SK-N-SH (cell line): ENCODE data around the gene CRTC3. TPM values are rescaled to one million over a fixed set of nuclear protein-coding genes. Genes with fewer than 3 reads are reported as not detected.

ENCODE experiments used
- CTCF ChIA-PET: fragments of 300-600, 350-600 bp; formaldehyde crosslinking; extraction: SDS; loops from one replicate; lab custom pipeline; 2021; lab: Yijun Ruan, JAX
- POLR2A ChIA-PET: fragments of 350-600 bp; sonication (Branson Sonifier 250); formaldehyde crosslinking; extraction: SDS; loops from one replicate; lab custom pipeline; 2020; ENCODE audit warnings: antibody characterized with exemption, inconsistent platforms; lab: Yijun Ruan, JAX
- DNase-seq: peaks from one replicate; pipeline ENCODE4 v3.0.0; 2012
- H2AFZ ChIP-seq: fragments of 200-600 bp; sonication (generic); 2 replicates; pipeline ENCODE4 v1.8.1; 2016; ENCODE audit warnings: antibody characterized with exemption, mild to moderate bottlenecking, low read depth
- H3F3A ChIP-seq: fragments of 200-600 bp; sonication (generic); replicated peaks from 2 replicates; pipeline ENCODE3; 2016; ENCODE audit warnings: antibody characterized with exemption, mild to moderate bottlenecking; ENCODE audit not compliant: insufficient read depth
- H3K27ac ChIP-seq, 2 experiments: fragments of 200-500 bp in 1 of 2; fragments of 200-600 bp in 1 of 2; sonication (Bioruptor generic) in 1 of 2; sonication (generic), shearing (Covaris generic) in 1 of 2; 2 replicates each; pipeline versions ENCODE4 v1.5.1 to v1.6.1; 2014 to 2016; ENCODE audit warnings: low read depth in 2 of 2, inconsistent platforms in 1 of 2, low read length in 1 of 2, mild to moderate bottlenecking in 1 of 2, mixed read lengths in 1 of 2
- H3K27me3 ChIP-seq: fragments of 200-600 bp; sonication (generic), shearing (Covaris generic); 2 replicates; pipeline ENCODE4 v1.6.1; 2016; ENCODE audit warnings: mixed run types; ENCODE audit not compliant: insufficient read depth
- H3K36me3 ChIP-seq, 2 experiments: fragments of 200-500 bp in 1 of 2; fragments of 200-600 bp in 1 of 2; sonication (Bioruptor generic) in 1 of 2; sonication (generic) in 1 of 2; replicated peaks in 1 of 2; 2 replicates each; pipeline versions ENCODE3 to v1.5.1; 2014 to 2016; ENCODE audit warnings: low read length in 1 of 2, mild to moderate bottlenecking in 1 of 2; ENCODE audit not compliant: insufficient read depth in 2 of 2, control insufficient read depth in 1 of 2
- H3K4me1 ChIP-seq, 2 experiments: fragments of 200-500 bp in 1 of 2; fragments of 200-600 bp in 1 of 2; sonication (Bioruptor generic) in 1 of 2; sonication (generic), shearing (Covaris generic) in 1 of 2; 2 replicates each; pipeline versions ENCODE4 v1.5.1 to v1.6.1; 2014 to 2016; ENCODE audit warnings: low read depth in 1 of 2, low read length in 1 of 2, mixed run types in 1 of 2; ENCODE audit not compliant: insufficient read depth in 2 of 2, control insufficient read depth in 1 of 2
- H3K4me2 ChIP-seq: fragments of 200-600 bp; sonication (generic), shearing (Covaris generic); 2 replicates; pipeline ENCODE4 v1.6.1; 2017; ENCODE audit warnings: mixed run types
- H3K4me3 ChIP-seq, 2 experiments: fragments of 200-500 bp in 1 of 2; fragments of 200-600 bp in 1 of 2; sonication (Bioruptor generic) in 1 of 2; sonication (generic), shearing (Covaris generic) in 1 of 2; 2 replicates each; pipeline versions ENCODE4 v1.5.1 to v1.8.1; 2014 to 2016; ENCODE audit warnings: low read depth in 2 of 2, inconsistent platforms in 1 of 2, low read length in 1 of 2, mild to moderate bottlenecking in 1 of 2, mixed read lengths in 1 of 2, moderate library complexity in 1 of 2
- H3K79me2 ChIP-seq: fragments of 200-600 bp; sonication (generic); 2 replicates; pipeline ENCODE4 v1.8.1; 2017; ENCODE audit warnings: mild to moderate bottlenecking; ENCODE audit not compliant: insufficient read depth
- H3K9ac ChIP-seq: fragments of 200-600 bp; sonication (generic); 2 replicates; pipeline ENCODE4 v1.6.1; 2017; ENCODE audit warnings: mixed run types
- H3K9me2 ChIP-seq: fragments of 200-600 bp; sonication (generic); 2 replicates; pipeline ENCODE4 v1.6.1; 2017; ENCODE audit warnings: mixed run types
- H3K9me3 ChIP-seq: fragments of 200-600 bp; sonication (generic); 2 replicates; pipeline ENCODE4 v1.6.1; 2017; ENCODE audit warnings: mixed run types, mild to moderate bottlenecking, moderate library complexity
- H4K20me1 ChIP-seq: fragments of 200-600 bp; sonication (generic); 2 replicates; pipeline ENCODE4 v1.6.1; 2017; ENCODE audit warnings: mild to moderate bottlenecking, mixed run types; ENCODE audit not compliant: insufficient read depth
- ELF1 ChIP-seq: IDR thresholded peaks from 2 replicates; pipeline ENCODE4 v1.4.0; 2012
- EZH2phosphoT487 ChIP-seq: fragments of 200-600 bp; sonication (generic); IDR thresholded peaks from 2 replicates; pipeline ENCODE4 v1.6.1; 2017; ENCODE audit warnings: low read depth, mixed run types, mild to moderate bottlenecking, antibody characterized with exemption, moderate library complexity, borderline replicate concordance
- FOSL2 ChIP-seq: IDR thresholded peaks from 2 replicates; pipeline ENCODE4 v1.4.0; 2012; ENCODE audit warnings: low read depth, mild to moderate bottlenecking, moderate library complexity, borderline replicate concordance
- FOXM1 ChIP-seq: IDR thresholded peaks from 2 replicates; pipeline ENCODE4 v1.4.0; 2012; ENCODE audit warnings: low read depth, mild to moderate bottlenecking
- GABPA ChIP-seq: IDR thresholded peaks from 2 replicates; pipeline ENCODE4 v1.4.0; 2012; ENCODE audit warnings: low read depth, mild to moderate bottlenecking
- JUND ChIP-seq: IDR thresholded peaks from 2 replicates; pipeline ENCODE4 v1.4.0; 2012
- MXI1 ChIP-seq: IDR thresholded peaks from 2 replicates; pipeline ENCODE4 v1.6.1; 2012; ENCODE audit warnings: mild to moderate bottlenecking, low read depth, low read length, improper control_type of control experiment
- NFIC ChIP-seq: IDR thresholded peaks from 2 replicates; pipeline ENCODE4 v1.4.0; 2012; ENCODE audit warnings: borderline replicate concordance
- NRF1 ChIP-seq: IDR thresholded peaks from 2 replicates; pipeline ENCODE4 v1.6.1; 2012; ENCODE audit warnings: low read depth, mild to moderate bottlenecking, low read length
- RAD21 ChIP-seq: IDR thresholded peaks from 2 replicates; pipeline ENCODE4 v1.6.1; 2012; ENCODE audit warnings: mild to moderate bottlenecking, low read length
- RFX5 ChIP-seq: IDR thresholded peaks from 2 replicates; pipeline ENCODE4 v1.6.1; 2012; ENCODE audit warnings: mild to moderate bottlenecking, improper control_type of control experiment, low read length
- RXRA ChIP-seq: IDR thresholded peaks from 2 replicates; pipeline ENCODE4 v1.4.0; 2012; ENCODE audit warnings: low read depth, mild to moderate bottlenecking, borderline replicate concordance
- TCF12 ChIP-seq: IDR thresholded peaks from 2 replicates; pipeline ENCODE4 v1.4.0; 2012
- YY1 ChIP-seq: IDR thresholded peaks from 2 replicates; pipeline ENCODE4 v1.4.0; 2012; ENCODE audit warnings: low read depth, mild to moderate bottlenecking
- WGBS: methylation state at CpG from one replicate; pipeline ENCODE4 v1.1.6; 2017; ENCODE audit warnings: low lambda C conversion rate; 5-methylcytosine and 5-hydroxymethylcytosine counted together
- polyA plus RNA-seq, 3 experiments: library from polyadenylated mRNA; depleted of rRNA; stranded (reverse); fragments of >200 nt; gene quantifications; 2 replicates each; pipeline ENCODE4 v1.2.3, GENCODE V29; 2012
- TF ChIP-seq, protein P1 (sequence below): fragments of 200-600 bp; sonication (generic); IDR thresholded peaks from 2 replicates; pipeline ENCODE4 v1.6.1; 2017; ENCODE audit warnings: antibody characterized with exemption, mild to moderate bottlenecking, moderate library complexity
- TF ChIP-seq, protein P2 (sequence below): IDR thresholded peaks from 2 replicates; pipeline ENCODE4; 2012
- TF ChIP-seq, protein P3 (sequence below): IDR thresholded peaks from 2 replicates; pipeline ENCODE4 v1.4.0; 2012; ENCODE audit warnings: low read depth, borderline replicate concordance
- TF ChIP-seq, protein P4 (sequence below): fragments of 150-350 bp; IDR thresholded peaks from 2 replicates; pipeline ENCODE4 v1.6.1; 2017; ENCODE audit warnings: antibody characterized with exemption, low read length, low read depth, borderline replicate concordance

Gene CRTC3
- polyA plus RNA-seq, 1 of the 3 experiments (the other 2 are of a cell fraction): 16.7 TPM

DNA sequence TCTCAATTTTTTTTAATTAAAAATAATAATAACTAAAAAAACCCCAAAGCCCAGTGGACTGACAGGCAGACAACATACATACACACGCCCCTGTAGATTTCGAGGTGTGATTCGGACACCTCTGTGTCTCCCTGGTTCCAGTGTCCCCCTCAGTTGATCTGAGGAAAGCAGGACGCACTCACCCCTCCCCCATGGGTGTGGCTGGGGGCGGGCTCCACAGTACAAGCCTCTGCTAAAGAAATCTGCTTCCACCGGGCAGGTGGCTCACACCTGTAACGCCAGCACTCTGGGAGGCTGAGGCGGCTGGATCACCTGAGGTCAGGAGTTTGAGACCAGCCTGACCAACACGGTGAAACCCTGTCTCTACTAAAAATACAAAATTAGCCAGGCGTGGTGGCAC lies 153.6 kb downstream of the CRTC3 start:
- Histone ChIP-seq H3K4me1 (peaks cover 4 to 14% of the 10 kb centered on the region in 2 experiments; a peak in 3 of 4 replicates), H4K20me1 (no peaks in the 10 kb centered on the region; the same call in 1 of the 2 replicates), H3K79me2 (no peaks in the 10 kb centered on the region), H3K4me2 (no peak overlapping the region), H3K9me3 (no peaks in the 10 kb centered on the region), H3K27ac (no peak overlapping the region)
- POLR2A ChIA-PET: no interaction called here
- no peak for TF ChIP-seq JUND
- no peak for TF ChIP-seq ELF1
- no peak for TF ChIP-seq YY1
- TF ChIP-seq, protein P1, sequence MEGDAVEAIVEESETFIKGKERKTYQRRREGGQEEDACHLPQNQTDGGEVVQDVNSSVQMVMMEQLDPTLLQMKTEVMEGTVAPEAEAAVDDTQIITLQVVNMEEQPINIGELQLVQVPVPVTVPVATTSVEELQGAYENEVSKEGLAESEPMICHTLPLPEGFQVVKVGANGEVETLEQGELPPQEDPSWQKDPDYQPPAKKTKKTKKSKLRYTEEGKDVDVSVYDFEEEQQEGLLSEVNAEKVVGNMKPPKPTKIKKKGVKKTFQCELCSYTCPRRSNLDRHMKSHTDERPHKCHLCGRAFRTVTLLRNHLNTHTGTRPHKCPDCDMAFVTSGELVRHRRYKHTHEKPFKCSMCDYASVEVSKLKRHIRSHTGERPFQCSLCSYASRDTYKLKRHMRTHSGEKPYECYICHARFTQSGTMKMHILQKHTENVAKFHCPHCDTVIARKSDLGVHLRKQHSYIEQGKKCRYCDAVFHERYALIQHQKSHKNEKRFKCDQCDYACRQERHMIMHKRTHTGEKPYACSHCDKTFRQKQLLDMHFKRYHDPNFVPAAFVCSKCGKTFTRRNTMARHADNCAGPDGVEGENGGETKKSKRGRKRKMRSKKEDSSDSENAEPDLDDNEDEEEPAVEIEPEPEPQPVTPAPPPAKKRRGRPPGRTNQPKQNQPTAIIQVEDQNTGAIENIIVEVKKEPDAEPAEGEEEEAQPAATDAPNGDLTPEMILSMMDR: no peak
- TF ChIP-seq, protein P2, sequence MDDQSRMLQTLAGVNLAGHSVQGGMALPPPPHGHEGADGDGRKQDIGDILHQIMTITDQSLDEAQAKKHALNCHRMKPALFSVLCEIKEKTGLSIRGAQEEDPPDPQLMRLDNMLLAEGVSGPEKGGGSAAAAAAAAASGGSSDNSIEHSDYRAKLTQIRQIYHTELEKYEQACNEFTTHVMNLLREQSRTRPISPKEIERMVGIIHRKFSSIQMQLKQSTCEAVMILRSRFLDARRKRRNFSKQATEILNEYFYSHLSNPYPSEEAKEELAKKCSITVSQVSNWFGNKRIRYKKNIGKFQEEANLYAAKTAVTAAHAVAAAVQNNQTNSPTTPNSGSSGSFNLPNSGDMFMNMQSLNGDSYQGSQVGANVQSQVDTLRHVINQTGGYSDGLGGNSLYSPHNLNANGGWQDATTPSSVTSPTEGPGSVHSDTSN: no peak
- TF ChIP-seq EZH2phosphoT487: no peak
- no peak for TF ChIP-seq TCF12
- no peak for TF ChIP-seq RFX5
- no peak for TF ChIP-seq RXRA
- no peak for TF ChIP-seq NFIC
- TF ChIP-seq, protein P3, sequence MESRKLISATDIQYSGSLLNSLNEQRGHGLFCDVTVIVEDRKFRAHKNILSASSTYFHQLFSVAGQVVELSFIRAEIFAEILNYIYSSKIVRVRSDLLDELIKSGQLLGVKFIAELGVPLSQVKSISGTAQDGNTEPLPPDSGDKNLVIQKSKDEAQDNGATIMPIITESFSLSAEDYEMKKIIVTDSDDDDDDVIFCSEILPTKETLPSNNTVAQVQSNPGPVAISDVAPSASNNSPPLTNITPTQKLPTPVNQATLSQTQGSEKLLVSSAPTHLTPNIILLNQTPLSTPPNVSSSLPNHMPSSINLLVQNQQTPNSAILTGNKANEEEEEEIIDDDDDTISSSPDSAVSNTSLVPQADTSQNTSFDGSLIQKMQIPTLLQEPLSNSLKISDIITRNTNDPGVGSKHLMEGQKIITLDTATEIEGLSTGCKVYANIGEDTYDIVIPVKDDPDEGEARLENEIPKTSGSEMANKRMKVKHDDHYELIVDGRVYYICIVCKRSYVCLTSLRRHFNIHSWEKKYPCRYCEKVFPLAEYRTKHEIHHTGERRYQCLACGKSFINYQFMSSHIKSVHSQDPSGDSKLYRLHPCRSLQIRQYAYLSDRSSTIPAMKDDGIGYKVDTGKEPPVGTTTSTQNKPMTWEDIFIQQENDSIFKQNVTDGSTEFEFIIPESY: no peak
- no peak for TF ChIP-seq GABPA
- no peak for TF ChIP-seq NRF1
- no peak for TF ChIP-seq FOXM1
- TF ChIP-seq, all 33 proteins: peak for 0
- H3F3A ChIP-seq: peaks cover 21% of the 10 kb centered on the region
- no peaks in the 10 kb centered on the region for H3K9me2 ChIP-seq
- no peak overlapping the region for H3K9ac ChIP-seq
- H2AFZ ChIP-seq: no peak overlapping the region
- H3K36me3 ChIP-seq: no peaks in the 10 kb centered on the region
- WGBS: 89% methylated on average over 7 of the region's 10 CpGs
- CTCF ChIA-PET: no interaction called here
- no peak for DNase-seq
- no peak overlapping the region for H3K4me3 ChIP-seq
- H3K27me3 ChIP-seq: no peaks in the 10 kb centered on the region

DNA sequence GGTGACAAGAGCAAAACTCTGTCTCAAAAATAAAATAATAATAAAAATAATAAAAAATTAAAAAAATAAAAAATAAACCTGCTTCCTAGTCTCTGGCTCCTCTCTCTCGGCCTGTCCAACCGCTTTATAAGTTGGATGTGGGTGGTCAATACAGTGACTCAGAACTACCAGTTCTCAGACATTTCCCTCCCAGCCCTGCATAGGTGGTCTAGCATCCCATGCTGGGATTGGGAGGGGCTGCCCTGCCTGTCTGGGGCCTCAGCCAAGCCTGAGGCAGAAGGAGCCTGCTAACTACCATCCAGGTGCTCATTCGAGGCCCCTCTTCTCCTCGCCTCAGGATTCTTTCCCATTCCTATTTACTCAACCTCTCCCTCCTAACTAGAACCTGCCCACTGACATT lies 154.2 kb downstream of the CRTC3 start:
- Histone ChIP-seq H3K4me3 (no peak overlapping the region), H2AFZ (no peak overlapping the region), H3K27ac (no peak overlapping the region), H3K9ac (no peak overlapping the region), H3K79me2 (no peaks in the 10 kb centered on the region), H3K9me2 (no peaks in the 10 kb centered on the region), H3K36me3 (no peaks in the 10 kb centered on the region), H4K20me1 (no peaks in the 10 kb centered on the region; the same call in 1 of the 2 replicates), H3K9me3 (no peaks in the 10 kb centered on the region), H3F3A (peaks cover 21% of the 10 kb centered on the region)
- no peak for DNase-seq
- ChIA-PET CTCF (interaction anchor here (1.3 kb wide), 1 partner anchor 18 kb away, joined by 3 read pairs; no protein-coding TSS in a partner anchor), POLR2A (no interaction called here)
- 93% methylated on average over 4 of the region's 4 CpGs for WGBS
- TF ChIP-seq RAD21 (no peak), EZH2phosphoT487 (no peak), MXI1 (no peak), FOSL2 (no peak), ELF1 (no peak), GABPA (no peak)
- TF ChIP-seq, protein P4, sequence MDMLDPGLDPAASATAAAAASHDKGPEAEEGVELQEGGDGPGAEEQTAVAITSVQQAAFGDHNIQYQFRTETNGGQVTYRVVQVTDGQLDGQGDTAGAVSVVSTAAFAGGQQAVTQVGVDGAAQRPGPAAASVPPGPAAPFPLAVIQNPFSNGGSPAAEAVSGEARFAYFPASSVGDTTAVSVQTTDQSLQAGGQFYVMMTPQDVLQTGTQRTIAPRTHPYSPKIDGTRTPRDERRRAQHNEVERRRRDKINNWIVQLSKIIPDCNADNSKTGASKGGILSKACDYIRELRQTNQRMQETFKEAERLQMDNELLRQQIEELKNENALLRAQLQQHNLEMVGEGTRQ: no peak
- TF ChIP-seq, all 33 proteins: peak for 0
- H3K4me2 ChIP-seq: no peak overlapping the region
- no peaks in the 10 kb centered on the region for H3K27me3 ChIP-seq
- H3K4me1 ChIP-seq: peaks cover 4 to 14% of the 10 kb centered on the region in 2 experiments; a peak in 3 of 4 replicates
